Stimulated activated CD8-positive, alpha-beta memory T cell treated with anti-CD3 and anti-CD28 coated beads, Interleukin-4, amount 100 ng/mL, for 48 hours (primary cell): ENCODE results near the gene TAF3.
A peak's percentile ranks its signal among the peaks of the same experiment; 100 is the strongest.
"Not testable (repeated sequence)": the region's sequence is repeated elsewhere in the genome, so short reads cannot be mapped to it uniquely, and the experiment has no call there.

Experiments
- DNase-seq: peaks from one replicate; pipeline ENCODE4 v3.0.0-alpha.2; 2020

Gene TAF3

GRCh38 chr10:7818295-7819120 is at the start of gene TAF3:
TAF3 (plus strand) TSS chr10:7818505; CDS start chr10:7818710, 205 bp downstream.
- peak; percentile 95 for DNase-seq

- no peak for DNase-seq
These were observed 44.2 kb upstream of the TAF3 start for GRCh38 chr10:7773845-7774801.

GRCh38 chr10:7776777-7777176 is 41.5 kb upstream of the TAF3 start:
- no peak for DNase-seq

GRCh38 chr10:7782194-7782593 is 36.1 kb upstream of the TAF3 start:
- not testable (repeated sequence) for DNase-seq

- no peak for DNase-seq
These were observed 31.9 kb upstream of the TAF3 start for GRCh38 chr10:7786430-7786829.

- peak; percentile 31 for DNase-seq
These were observed 31.0 kb upstream of the TAF3 start for GRCh38 chr10:7787150-7787856.

GRCh38 chr10:7787857-7788638 is 30.3 kb upstream of the TAF3 start, which contains the start of the genes ATP5F1C and KIN:
ATP5F1C (plus strand) TSS chr10:7788177; CDS start chr10:7788208, 31 bp downstream.
KIN (minus strand) TSS chr10:7787993; CDS start chr10:7787933, 60 bp downstream.
- peak; percentile 98 for DNase-seq

GRCh38 chr10:7788639-7789286 is 29.5 kb upstream of the TAF3 start:
- no peak for DNase-seq

- no peak for DNase-seq
These were observed 28.9 kb upstream of the TAF3 start for GRCh38 chr10:7789390-7789789.

GRCh38 chr10:7792541-7792940 is 25.8 kb upstream of the TAF3 start:
- no peak for DNase-seq

GRCh38 chr10:7794251-7795026 is 23.9 kb upstream of the TAF3 start:
- no peak for DNase-seq

GRCh38 chr10:7795605-7796004 is 22.7 kb upstream of the TAF3 start:
- no peak for DNase-seq

GRCh38 chr10:7797582-7797981 is 20.7 kb upstream of the TAF3 start:
- DNase-seq: peak; percentile 35

GRCh38 chr10:7802606-7803005 is 15.7 kb upstream of the TAF3 start:
- no peak for DNase-seq

GRCh38 chr10:7804216-7804615 is 14.1 kb upstream of the TAF3 start:
- no peak for DNase-seq

GRCh38 chr10:7804741-7805140 is 13.6 kb upstream of the TAF3 start:
- no peak for DNase-seq

GRCh38 chr10:7808686-7809267 is 9.5 kb upstream of the TAF3 start:
- no peak for DNase-seq

- no peak for DNase-seq
These were observed 7.9 kb upstream of the TAF3 start for GRCh38 chr10:7810443-7810842.

- DNase-seq: no peak
These were observed 7.3 kb upstream of the TAF3 start for GRCh38 chr10:7811000-7811399.

GRCh38 chr10:7811743-7812142 is 6.6 kb upstream of the TAF3 start:
- DNase-seq: not testable (repeated sequence)
